HG02840 (cell line): Measurements from ENCODE around the gene LYSET.
"Not testable (repeated sequence)": the region's sequence is repeated elsewhere in the genome, so short reads cannot be mapped to it uniquely, and the experiment has no call there.

Experiments
- ATAC-seq: cut with Tn5 transposase; IDR thresholded peaks from one replicate; pipeline ENCODE4 v1.9.1; 2021; ENCODE audit warnings: mild to moderate bottlenecking, moderate library complexity, moderate number of reproducible peaks; ENCODE audit not compliant: unreplicated experiment, low FRiP score

LYSET gene, protein sequence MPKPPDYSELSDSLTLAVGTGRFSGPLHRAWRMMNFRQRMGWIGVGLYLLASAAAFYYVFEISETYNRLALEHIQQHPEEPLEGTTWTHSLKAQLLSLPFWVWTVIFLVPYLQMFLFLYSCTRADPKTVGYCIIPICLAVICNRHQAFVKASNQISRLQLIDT

DNA sequence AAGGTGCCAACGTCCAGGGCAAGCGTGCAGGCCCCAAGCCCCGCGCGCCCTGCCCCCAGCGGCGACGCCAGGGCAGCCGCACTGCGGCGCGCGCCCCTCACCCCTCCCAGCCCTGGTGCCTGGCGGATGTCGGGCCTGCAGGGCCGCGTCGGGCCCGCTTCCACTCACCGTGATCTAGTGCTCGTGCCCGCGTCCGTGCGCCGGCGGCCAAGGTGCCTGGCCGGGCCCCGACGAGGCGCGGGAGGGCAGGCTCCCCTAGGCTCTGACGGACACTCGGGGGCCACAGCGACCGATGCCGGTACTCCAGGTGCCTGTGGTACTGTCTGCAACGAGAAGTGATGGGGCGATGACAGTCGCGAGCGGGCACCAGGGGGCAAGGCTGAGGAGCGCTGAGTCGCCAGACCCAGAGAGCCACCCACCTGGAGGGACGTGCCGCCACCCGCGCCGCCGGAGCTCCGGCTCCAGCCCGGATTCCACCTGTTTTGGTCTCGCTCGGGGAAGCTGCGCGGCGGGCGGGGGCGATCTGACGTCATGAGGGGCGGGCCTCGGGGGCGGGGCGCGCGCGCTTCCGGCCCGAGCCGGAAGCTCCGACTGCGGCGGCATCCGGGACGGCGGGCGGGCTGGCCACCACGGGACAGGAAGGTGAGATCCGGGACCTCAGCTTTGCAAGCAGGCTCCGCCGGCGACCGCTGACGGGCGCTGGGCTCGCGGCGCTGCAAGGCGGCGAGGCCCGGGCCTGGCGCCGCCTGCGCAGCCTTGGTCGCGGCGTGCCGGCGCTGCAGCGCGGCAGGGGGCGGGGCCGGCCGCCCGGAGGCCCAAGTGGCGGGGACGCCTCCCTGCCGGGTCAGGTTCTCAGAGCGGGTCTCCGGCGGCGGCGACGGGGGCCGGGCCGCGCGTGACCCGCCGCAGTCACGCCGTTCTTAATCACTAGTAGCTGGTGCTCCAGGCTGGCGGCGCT, at the start of gene LYSET, which contains the start of gene MOAP1:
TSS of gene LYSET (plus strand) at position 927 of the 958 bp plus-strand sequence. CDS start 89 bp downstream, outside the sequence.
TSS of gene MOAP1 (minus strand) at position 507 of the 958 bp plus-strand sequence. CDS start 655 bp downstream, outside the sequence.
- ATAC-seq = peak; percentile 78

DNA sequence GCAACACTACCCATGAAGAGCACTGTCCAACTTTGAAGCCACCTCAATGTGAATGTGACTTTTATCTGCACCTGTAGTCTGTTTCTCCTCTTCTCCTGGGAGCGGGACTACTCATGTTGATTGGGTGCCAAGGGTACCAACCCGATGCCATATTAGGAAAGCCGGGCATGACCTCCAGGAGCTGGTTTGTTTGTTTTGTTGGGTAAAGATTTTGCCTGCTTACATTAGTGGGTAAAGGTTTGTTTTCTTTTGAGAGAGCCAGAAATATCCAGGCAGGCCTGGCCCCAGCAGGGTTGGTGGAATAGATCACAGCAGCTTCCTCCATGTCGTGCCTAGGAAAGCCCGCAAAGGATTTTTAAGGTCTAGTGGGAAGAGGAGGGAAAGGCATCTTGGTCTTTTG, 49.7 kb upstream of the LYSET start:
- no peak for ATAC-seq

DNA sequence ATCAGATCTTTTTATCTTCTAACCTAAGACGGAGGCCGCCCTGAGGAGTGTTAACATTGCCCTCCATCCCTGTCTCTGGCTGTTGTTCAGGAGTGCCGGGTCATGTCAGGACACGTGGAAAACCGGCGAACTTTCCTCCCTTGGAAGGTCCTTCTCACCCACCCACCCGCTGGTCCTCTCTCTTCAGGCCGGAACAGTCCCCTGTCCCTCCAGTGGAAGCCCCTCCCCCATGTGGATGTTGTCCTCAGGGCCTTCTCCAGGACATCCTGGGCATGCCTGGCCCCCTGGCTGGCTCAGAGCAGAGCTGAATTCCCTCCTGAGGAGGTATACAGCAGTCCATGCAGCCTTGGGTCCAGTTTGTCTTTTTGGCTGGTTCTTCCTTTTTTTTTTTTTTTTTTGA, 49.1 kb upstream of the LYSET start:
- no peak for ATAC-seq

DNA sequence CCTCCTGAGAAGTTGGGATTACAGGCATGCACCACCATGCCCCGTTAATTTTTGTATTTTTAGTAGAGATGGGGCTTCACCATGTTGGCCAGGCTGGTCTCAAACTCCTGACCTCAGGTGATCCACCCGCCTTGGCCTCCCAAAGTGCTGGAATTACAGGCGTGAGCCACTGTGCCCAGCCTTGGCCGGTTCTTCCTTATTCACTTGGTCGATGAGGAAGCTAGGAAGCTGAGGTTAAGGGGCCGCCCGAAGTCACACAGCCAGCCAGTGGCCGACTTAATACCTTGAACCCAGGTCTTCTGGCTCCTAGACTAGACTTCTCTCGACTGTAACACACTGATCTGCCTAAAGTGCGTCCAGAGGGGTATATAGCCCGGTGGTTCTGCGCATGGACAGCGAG, 48.6 kb upstream of the LYSET start:
- ATAC-seq = not testable (repeated sequence)

DNA sequence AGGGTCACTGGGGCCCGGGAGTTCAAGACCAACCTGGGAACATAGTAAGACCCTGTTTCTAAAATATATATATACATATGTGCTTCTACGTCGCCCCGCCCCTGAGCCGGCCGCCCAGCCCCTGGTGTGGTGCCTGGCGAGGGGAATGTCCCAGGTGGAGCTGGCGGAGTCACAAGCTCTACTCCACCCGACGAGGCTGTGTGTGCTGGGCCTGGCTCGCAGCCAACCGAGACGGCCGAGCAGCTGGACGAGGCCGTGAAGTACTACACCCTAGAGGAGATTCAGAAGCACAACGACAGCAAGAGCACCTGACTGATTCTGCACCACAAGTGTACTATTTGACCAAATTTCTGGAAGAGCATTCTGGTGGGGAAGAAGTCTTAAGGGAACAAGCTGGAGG, 47.3 kb upstream of the LYSET start:
- no peak for ATAC-seq

DNA sequence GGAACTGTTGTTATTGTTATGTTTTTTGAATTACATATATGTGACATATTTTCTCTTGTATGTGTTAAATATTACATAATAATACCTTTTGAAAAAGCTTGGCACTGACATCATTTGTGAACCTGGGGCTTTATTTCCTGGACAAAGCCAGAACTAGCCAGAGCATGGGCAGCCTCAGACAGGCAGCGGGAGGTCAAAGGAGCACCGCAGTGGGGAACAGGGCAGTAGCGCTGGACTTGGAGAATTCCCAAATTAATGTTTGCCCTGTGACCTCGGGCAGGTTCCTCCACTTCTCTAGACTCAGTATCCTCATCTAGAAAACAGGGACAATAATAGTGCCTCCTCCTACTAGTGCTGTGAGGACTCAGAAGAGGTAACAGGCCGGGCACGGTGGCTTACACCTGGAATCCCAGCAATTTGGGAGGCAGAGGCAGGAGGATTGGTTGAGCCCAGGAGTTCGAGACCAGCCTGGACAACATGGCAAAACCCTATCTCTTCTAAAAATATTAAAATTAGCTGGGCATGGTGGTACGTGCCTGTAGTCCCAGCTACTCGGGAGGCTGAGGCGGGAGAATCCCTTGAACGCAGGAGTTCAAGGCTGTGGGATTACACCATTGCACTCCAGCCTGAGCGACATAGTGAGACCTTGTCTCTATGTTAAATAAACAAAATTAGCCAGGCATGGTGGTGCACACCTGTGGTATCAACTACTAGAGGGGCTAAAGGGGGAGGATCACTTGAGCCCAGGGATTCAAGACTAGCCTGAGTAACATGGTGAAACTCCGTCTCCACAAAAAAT, 42.1 kb upstream of the LYSET start:
- no peak for ATAC-seq

DNA sequence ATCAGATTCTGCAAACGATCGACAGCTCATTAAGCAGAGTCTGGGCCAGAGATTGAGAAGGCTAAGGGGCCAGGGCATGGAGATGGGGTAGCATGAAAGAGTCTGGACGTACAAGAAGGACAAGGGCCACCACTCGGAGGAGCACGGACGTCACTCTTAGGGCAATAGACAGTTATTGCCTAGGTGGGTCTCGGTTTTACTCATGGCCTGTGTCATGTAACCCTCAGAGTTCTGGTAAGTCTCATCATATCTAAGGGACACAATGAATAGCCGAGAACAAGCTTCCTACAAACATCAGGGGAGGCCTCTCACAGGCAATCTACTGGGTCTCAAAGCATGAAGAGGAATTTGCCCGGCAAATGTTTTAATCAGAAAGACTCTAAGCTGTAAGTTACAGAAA, 39.0 kb upstream of the LYSET start:
- ATAC-seq = peak; percentile 72

DNA sequence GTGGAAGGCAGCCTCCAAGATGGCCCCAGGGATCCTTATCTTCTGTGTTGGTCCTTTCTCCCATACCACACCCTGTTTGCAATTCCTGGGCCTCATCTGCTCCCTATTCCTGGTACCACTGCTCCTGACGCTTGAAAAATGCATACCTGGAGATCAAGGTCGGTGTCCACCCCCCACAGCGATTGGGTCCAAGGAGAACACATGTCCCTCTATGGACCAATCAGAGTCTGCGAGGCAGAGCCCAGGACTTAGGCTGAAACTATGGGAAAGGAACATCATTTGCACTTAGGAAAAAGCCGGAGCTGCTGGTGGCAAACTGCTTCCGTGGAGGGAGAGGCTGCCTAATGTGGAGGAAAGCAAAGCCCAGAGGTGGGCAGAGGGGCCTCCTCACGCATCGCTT, 36.1 kb upstream of the LYSET start:
- no peak for ATAC-seq

DNA sequence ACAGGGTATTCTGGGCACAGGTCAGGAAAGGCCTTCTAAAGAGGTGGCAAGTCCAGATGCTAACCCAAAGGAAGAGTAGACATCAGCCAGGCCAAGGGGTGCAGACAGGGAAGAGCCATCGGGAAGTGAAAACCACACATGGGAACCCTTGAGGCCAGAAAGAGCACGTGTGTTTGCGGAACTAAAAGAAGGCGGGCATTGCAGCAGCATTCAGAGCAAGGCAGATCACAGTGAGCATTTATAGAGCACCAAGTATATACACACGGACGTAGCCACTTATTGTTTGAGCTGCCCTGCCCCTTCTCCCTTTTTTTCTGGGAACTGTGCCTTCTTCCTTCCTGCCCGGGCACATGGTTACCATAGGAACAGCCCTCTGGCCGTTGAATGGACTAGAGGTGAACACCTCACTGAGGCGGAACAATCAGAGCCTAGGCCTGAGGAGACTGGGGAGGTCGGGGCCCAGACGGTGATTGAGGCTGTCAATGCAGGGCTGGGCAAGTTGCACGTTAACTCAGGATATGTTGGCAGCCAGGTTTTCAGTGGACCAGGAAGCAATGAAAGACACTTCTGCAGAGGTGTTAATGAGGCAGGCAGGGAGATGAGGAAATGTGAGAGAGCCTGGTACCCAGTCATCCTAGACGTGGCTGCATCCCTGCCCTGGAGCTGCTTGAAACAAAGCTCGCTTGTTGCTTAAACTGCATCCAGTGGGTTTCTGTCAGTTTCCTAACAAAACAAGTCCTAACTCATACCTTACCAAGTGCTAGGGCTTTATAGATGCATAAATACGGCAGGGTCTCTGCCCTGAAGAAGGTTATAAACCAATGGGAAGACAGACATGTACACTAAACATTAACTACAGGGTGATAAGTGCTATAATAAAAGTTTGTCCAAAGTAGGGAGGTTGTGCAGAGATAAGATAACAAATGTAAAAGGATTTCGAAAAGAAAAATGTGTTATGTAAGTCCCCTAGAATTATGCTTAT, 34.6 kb upstream of the LYSET start:
- ATAC-seq = no peak

DNA sequence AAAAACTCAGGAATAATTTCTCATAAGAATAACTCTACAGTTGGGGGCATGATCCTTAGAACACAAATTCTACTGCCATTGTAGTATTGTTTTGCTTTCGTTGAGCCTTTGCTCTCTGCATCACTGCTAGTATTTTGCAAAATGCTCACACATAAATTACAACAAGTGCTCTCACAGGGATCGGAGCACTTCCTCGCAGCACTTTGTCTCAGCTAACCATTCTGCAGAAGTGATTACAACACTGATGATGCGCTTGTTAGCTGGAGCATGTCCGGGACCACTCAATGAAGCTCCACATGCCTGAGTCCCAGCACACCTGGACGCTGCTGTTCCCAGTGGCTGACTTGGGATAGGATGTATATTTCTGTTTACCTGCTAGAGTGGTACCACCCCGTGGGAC, 32.0 kb upstream of the LYSET start:
- ATAC-seq = no peak

DNA sequence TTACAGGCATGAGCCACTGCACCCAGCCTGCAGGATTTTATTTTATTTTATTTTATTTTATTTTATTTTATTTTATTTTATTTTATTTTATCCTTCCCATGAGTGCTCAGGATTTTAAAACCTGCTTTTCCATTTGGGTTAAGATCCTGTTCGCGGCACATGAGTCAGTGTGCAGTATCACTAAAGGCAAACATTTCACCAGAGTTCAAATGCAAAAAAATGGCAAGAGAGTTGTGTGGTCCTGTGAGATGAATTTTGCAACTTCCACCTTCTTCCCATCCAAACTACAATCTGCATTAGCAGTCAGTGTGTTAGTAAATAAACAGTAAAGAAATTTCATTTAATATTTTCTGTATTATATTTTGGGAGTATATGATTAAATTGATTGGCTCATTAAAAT, 29.4 kb upstream of the LYSET start:
- ATAC-seq = no peak

DNA sequence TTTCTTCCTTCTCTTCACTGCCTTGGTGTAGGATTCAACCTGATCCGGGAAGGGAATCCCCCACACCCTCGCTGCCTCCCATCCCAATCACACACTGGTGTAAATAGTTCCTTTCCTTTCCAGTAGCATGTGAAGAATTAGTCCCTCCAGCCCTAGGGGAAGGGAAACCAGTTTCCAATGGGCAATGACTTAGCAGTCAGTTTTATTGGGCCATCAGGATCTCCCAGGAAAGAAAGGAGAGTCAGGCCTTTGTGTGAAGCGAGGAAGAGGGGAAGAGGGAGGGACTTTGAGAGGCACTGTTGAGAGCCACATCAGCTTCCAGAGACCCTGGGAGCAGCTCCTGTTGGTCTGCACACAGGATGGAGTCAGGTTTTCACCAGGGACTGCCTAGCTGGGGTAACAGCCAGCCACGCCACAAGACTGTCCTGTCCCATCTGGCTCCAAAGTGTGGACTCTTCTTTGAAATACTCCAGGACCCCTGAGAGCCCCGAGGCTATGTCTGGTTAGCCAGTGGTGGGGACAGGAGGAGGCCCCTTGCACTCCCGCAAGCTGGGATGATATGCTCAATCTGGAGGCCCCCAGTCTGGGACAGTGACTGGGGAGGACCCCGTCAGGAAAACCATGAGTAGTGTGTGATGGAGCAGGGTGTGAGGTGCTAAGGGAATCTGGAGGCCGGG, 28.3 kb upstream of the LYSET start:
- no peak for ATAC-seq

DNA sequence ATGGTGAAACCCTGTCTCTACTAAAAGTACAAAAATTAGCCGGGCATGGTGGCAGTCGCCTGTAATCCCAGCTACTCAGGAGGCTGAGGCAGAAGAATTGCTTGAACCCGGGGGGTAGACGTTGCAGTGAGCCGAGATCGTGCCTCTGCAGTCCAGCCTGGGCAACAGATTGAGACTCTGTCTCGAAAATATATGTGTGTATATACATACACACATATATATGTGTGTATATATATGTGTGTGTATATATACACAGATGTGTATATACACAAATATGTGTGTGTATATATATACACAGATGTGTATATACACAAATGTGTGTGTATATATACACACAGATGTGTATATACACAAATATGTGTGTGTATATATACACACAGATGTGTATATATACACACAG, 26.8 kb upstream of the LYSET start:
- not testable (repeated sequence) for ATAC-seq

DNA sequence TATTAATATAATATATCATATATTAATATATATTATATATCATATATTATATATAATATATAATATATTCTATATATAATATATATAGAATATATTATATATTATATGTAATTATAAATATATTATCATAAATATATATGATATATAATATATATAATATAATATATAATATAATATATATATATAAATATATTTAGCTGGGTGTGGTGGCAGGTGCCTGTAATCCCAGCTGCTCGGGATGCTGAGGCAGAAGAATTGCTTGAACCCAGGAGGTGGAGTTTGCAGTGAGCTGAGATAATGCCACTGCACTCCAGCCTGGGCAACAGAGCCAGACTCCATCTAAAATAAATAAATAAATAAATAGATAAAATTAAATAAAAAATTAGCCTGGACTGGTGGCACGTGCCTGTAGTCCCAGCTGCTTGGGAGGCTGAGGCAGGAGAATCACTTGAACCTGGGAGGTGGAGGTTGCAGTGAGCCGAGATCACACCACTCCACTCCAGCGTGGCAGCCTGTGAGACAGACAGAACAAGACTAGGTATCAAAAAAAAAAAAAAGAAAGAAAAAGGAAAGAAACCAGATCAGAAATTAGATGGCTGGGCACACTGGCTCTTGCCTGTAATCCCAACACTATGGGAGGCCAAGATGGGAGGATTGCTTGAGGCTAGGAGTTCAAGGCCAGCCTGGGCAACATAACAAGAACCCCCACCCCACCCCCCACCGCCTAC, 25.3 kb upstream of the LYSET start:
- ATAC-seq = not testable (repeated sequence)

DNA sequence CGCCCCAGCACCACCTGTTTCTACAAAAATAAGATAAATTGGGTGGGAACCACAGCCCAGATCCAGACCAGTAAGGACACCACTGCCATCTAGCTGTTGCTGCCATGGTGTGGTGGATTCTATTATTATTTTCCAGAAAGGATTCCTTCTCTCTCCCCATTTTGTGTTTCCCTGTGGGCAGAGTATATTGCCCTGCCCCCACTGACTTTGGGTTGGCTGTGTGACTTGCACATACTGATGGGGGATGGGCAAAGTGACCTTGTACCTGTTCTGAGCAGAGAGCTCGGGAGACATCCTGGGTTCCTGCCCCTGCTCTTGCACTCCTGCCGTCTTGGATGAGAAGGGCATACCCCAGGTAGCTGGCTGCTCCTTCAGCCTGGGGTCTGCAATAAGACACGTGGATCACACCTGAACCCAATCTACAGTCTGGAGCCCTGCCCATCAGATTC, 24.7 kb upstream of the LYSET start:
- no peak for ATAC-seq

DNA sequence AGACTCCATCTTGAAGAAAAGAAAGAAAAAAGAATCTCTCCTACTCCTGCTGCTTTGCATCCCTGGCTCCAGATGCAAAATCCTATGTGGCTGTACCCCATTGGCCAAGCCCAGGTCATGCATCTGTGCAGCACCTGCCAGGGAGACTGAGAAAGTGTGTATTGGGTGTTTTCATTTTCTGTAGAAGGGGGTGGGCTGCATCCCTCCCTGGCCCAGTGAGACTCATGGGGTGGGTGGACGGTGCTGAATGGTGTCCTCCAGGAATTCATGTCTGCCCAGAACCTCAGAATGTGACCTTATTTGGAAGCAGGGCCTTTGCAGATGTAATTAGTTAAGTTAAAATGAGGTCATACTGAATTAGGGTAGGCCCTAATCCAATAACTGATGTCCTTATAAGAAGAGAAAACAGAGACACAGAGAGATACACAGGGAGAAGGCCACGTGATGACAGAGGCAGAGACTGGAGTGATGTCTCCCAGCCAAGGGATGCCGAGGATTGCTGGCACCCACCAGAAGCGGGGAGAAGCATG, 23.6 kb upstream of the LYSET start:
- ATAC-seq = no peak

DNA sequence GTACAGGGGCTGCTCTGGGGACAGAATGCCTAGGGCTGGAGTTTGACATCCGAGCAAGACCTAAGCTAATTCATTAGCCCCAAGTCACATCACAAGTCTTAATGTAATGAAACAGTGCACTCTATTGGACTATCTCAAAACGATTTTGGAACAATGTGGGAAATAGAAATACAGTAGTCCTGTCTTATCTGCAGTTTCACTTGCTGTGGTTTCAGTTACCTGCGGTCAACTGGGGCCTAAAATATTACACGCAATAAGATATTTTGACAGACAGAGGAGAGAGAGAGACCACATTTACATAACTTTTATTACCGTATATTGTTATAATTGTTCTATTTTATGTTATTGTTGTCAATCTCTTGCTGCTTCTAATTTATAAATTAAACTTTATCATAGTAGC, 21.6 kb upstream of the LYSET start:
- peak; percentile 49 for ATAC-seq
